ENCODE measurements around the gene NME1. TPM values are rescaled to one million over a fixed set of nuclear protein-coding genes. Genes with fewer than 3 reads are reported as not detected.

Gene NME1
- total RNA-seq, 1 experiment from 2014 or later, result 592 TPM

GRCh38 chr17:51115179-51115578 lies 38.2 kb upstream of the NME1 start:
- DNase-seq (no peak), ATAC-seq (no peak)
- no TSS peak for BruUV-seq (replicated peaks)
- Histone ChIP-seq H2AFZ (ENCODE audit: low read length) (no peak overlapping the region), H3K36me3 (ENCODE audit: low read depth, low read length) (no peaks in the 10 kb centered on the region), H3K9ac (ENCODE audit: low read length) (no peak overlapping the region), H3K4me3 (ENCODE audit: low read length) (no peak overlapping the region), H3F3A (ENCODE audit: low read length, unreplicated experiment) (no peaks in the 10 kb centered on the region), H3K79me2 (ENCODE audit: low read length) (peaks cover 100% of the 10 kb centered on the region), H3K9me3 (ENCODE audit: low read length) (no peaks in the 10 kb centered on the region), H3K4me2 (ENCODE audit: low read length) (no peak overlapping the region), H3K27me3 (ENCODE audit: low read length) (no peaks in the 10 kb centered on the region), H3K4me1 (ENCODE audit: insufficient read depth, low read length) (peaks cover 15% of the 10 kb centered on the region), H3K27ac (ENCODE audit: low read length) (no peak overlapping the region), H4K20me1 (ENCODE audit: low read length) (peaks cover 58% of the 10 kb centered on the region), H3K9me2 (replicated peaks; ENCODE audit: low read length) (no peaks in the 10 kb centered on the region)
- ChIA-PET POLR2A (ENCODE audit: unreplicated experiment) (interaction anchor here (0.7 kb wide), 1 partner anchor 741 kb away, joined by 12 read pairs; no protein-coding TSS in a partner anchor), CTCF (interaction anchor here (0.7 kb wide), 1 partner anchor 114 kb away, joined by 3 read pairs; no protein-coding TSS in a partner anchor)
- intact Hi-C loops (cut with micrococcal nuclease), result no loop called here
- TF ChIP-seq EZH2phosphoT487 (IDR thresholded peaks at IDR 0.05; ENCODE audit: borderline replicate concordance, low read length), result no peak
- no peak for TF ChIP-seq CTCF (conservative IDR thresholded peaks at IDR 0.05; ENCODE audit: low read depth, low read length)
- TF ChIP-seq EZH2 (IDR thresholded peaks at IDR 0.05; ENCODE audit: low read length, unreplicated experiment), result no peak

GRCh38 chr17:51118330-51119195 lies 34.8 kb upstream of the NME1 start:
- no peak for TF ChIP-seq EZH2phosphoT487 (IDR thresholded peaks at IDR 0.05; ENCODE audit: borderline replicate concordance, low read length)
- no peak for TF ChIP-seq CTCF (conservative IDR thresholded peaks at IDR 0.05; ENCODE audit: low read depth, low read length)
- no peak for TF ChIP-seq EZH2 (IDR thresholded peaks at IDR 0.05; ENCODE audit: low read length, unreplicated experiment)
- H3K4me3 ChIP-seq (ENCODE audit: low read length), result peak overlapping the region; percentile 98
- peaks cover 35% of the 10 kb centered on the region for H3K4me1 ChIP-seq (ENCODE audit: insufficient read depth, low read length)
- intact Hi-C loops (cut with micrococcal nuclease), result loop anchor here (1.0 kb wide), 1 partner anchor 117 kb away; no protein-coding TSS in a partner anchor
- H3K4me2 ChIP-seq (ENCODE audit: low read length), result peak overlapping the region; percentile 95
- no peak overlapping the region for H3K27ac ChIP-seq (ENCODE audit: low read length)
- H3K9me3 ChIP-seq (ENCODE audit: low read length), result no peaks in the 10 kb centered on the region
- no peaks in the 10 kb centered on the region for H3K36me3 ChIP-seq (ENCODE audit: low read depth, low read length)
- no peaks in the 10 kb centered on the region for H3K27me3 ChIP-seq (ENCODE audit: low read length)
- ChIA-PET POLR2A (ENCODE audit: unreplicated experiment) (no interaction called here), CTCF (interaction anchor here (0.8 to 1.5 kb wide), 2 partner anchors 29 to 35 kb away, joined by 3 to 4 read pairs; partner anchors contain the start of gene NME1)
- DNase-seq (peak; percentile 37), ATAC-seq (no peak)
- peaks cover 70% of the 10 kb centered on the region for H3K79me2 ChIP-seq (ENCODE audit: low read length)
- no peak overlapping the region for H2AFZ ChIP-seq (ENCODE audit: low read length)
- peaks cover 4% of the 10 kb centered on the region for H3F3A ChIP-seq (ENCODE audit: low read length, unreplicated experiment)
- H3K9ac ChIP-seq (ENCODE audit: low read length), result peak overlapping the region; percentile 93; the same call in 1 of the 2 replicates
- no TSS peak for BruUV-seq (replicated peaks)
- H3K9me2 ChIP-seq (replicated peaks; ENCODE audit: low read length), result no peaks in the 10 kb centered on the region
- peaks cover 53% of the 10 kb centered on the region for H4K20me1 ChIP-seq (ENCODE audit: low read length)
